Osteoblast (primary cell): ENCODE results near the gene TXNDC11. TPM values are rescaled to one million over a fixed set of nuclear protein-coding genes. Genes with fewer than 3 reads are reported as not detected.

Experiments
- DNase-seq: peaks from one replicate; pipeline ENCODE4 v3.0.0; 2011; ENCODE audit warnings: low spot score, mixed read lengths; ENCODE audit not compliant: insufficient read length; ENCODE audit errors: missing footprints
- H2AFZ ChIP-seq: 2 replicates; pipeline ENCODE4 v1.6.0; 2011; ENCODE audit warnings: mild to moderate bottlenecking, low read length
- H3K27ac ChIP-seq: 2 replicates; pipeline ENCODE4 v1.5.1; 2011; ENCODE audit warnings: mild to moderate bottlenecking, low read depth, low read length, moderate library complexity
- H3K27me3 ChIP-seq: 2 replicates; pipeline ENCODE4 v1.6.0; 2012; ENCODE audit warnings: mild to moderate bottlenecking, control low read depth, inconsistent platforms, low read length, moderate library complexity; ENCODE audit not compliant: insufficient read depth
- H3K36me3 ChIP-seq: 2 replicates; pipeline ENCODE4 v1.5.1; 2011; ENCODE audit warnings: mild to moderate bottlenecking, low read length, control low read depth, moderate library complexity; ENCODE audit not compliant: insufficient read depth
- H3K4me1 ChIP-seq: 2 replicates; pipeline ENCODE4 v1.5.1; 2011; ENCODE audit warnings: mild to moderate bottlenecking, low read length, control low read depth, moderate library complexity; ENCODE audit not compliant: insufficient read depth
- H3K4me2 ChIP-seq: 2 replicates; pipeline ENCODE4 v1.6.0; 2011; ENCODE audit warnings: mild to moderate bottlenecking, low read length; ENCODE audit not compliant: insufficient read depth
- H3K4me3 ChIP-seq: fragments of 200-600 bp; sonication (generic); 3 replicates; pipeline ENCODE4 v1.5.1; 2012; ENCODE audit warnings: mild to moderate bottlenecking, low read length, inconsistent platforms; ENCODE audit not compliant: insufficient read depth
- H3K79me2 ChIP-seq: 2 replicates; pipeline ENCODE4 v1.6.0; 2012; ENCODE audit warnings: mild to moderate bottlenecking, low read length, control low read depth, inconsistent platforms; ENCODE audit not compliant: insufficient read depth
- H3K9me3 ChIP-seq: 2 replicates; pipeline ENCODE4 v1.5.1; 2011; ENCODE audit warnings: low read depth, low read length, control low read depth
- H4K20me1 ChIP-seq: 2 replicates; pipeline ENCODE4 v1.6.0; 2012; ENCODE audit warnings: mild to moderate bottlenecking, low read length, control low read depth; ENCODE audit not compliant: insufficient read depth
- CTCF ChIP-seq: IDR thresholded peaks from 2 replicates; pipeline ENCODE4 v1.5.1; 2011; ENCODE audit warnings: mild to moderate bottlenecking, low read depth, low read length, moderate library complexity; ENCODE audit errors: extremely low read depth
- total RNA-seq: library from RNA; depleted of rRNA; stranded (reverse); fragments of >200 nt; gene quantifications from 2 replicates; pipeline ENCODE4 v1.2.3, GENCODE V29; 2012

Gene TXNDC11
- total RNA-seq, 1 donor = 26.1 TPM

DNA sequence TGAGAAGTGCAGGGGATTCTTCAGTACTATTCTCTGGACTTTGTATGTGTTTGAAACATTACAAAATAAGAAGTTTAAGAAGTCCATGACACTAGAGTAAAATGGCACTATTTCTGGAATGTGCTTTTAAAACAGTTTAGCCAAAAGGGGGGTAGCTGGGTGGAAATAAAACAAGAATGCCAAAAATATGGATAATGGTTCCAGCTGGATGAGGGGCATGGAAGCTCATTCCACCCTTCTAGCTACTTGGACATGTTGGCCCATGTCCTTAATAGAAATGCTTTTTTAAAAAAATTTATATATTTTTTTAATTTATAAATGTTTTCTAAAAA, 41.3 kb upstream of the TXNDC11 start:
- no peak for TF ChIP-seq CTCF
- Histone ChIP-seq H3K27ac (peak overlapping the region; percentile 79), H3K4me1 (peaks cover 24% of the 10 kb centered on the region), H3K27me3 (no peaks in the 10 kb centered on the region), H3K9me3 (no peaks in the 10 kb centered on the region), H3K36me3 (peaks cover 15% of the 10 kb centered on the region), H3K4me2 (peak overlapping the region; percentile 79), H3K79me2 (peaks cover 88% of the 10 kb centered on the region), H2AFZ (no peak overlapping the region), H4K20me1 (peaks cover 2% of the 10 kb centered on the region), H3K4me3 (peak overlapping the region; percentile 52)
- no peak for DNase-seq

GRCh38 chr16:11783319-11784037, 40.8 kb upstream of the TXNDC11 start:
- Histone ChIP-seq H3K4me2 (peak overlapping the region; percentile 79), H3K79me2 (peaks cover 83% of the 10 kb centered on the region), H4K20me1 (no peaks in the 10 kb centered on the region), H3K4me1 (peaks cover 24% of the 10 kb centered on the region), H3K4me3 (peak overlapping the region; percentile 52), H2AFZ (no peak overlapping the region), H3K9me3 (no peaks in the 10 kb centered on the region), H3K27me3 (no peaks in the 10 kb centered on the region), H3K27ac (peak overlapping the region; percentile 79), H3K36me3 (peaks cover 18% of the 10 kb centered on the region)
- DNase-seq = no peak
- no peak for TF ChIP-seq CTCF

DNA sequence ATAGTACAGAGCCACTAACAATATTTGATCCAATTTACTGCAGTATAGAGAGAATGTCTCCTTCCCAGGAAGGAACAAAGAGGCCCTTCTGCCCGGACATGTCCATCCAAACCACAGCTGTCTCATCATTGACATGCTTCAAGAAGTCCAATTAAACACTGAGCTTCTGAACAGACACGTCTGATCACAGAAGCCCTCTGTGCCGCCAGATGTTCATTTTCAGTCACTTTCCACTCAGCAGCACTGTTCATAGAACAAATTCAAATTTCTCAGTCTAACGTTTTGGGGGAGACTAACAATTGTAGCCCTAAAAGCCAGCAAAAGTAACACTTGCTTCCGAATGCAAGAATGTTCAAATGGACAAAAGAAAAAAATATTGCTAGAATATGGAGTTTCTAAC, 39.1 kb upstream of the TXNDC11 start:
- no peak for DNase-seq
- Histone ChIP-seq H4K20me1 (no peaks in the 10 kb centered on the region), H3K79me2 (peaks cover 75% of the 10 kb centered on the region), H3K36me3 (peaks cover 29% of the 10 kb centered on the region), H2AFZ (no peak overlapping the region), H3K27ac (peak overlapping the region; percentile 79), H3K4me3 (no peak overlapping the region), H3K9me3 (no peaks in the 10 kb centered on the region), H3K4me2 (peak overlapping the region; percentile 79), H3K4me1 (peaks cover 24% of the 10 kb centered on the region), H3K27me3 (no peaks in the 10 kb centered on the region)
- TF ChIP-seq CTCF = no peak

GRCh38 chr16:11780991-11781680, 38.5 kb upstream of the TXNDC11 start:
- Histone ChIP-seq H2AFZ (no peak overlapping the region), H3K4me2 (no peak overlapping the region), H4K20me1 (no peaks in the 10 kb centered on the region), H3K27ac (no peak overlapping the region), H3K79me2 (peaks cover 72% of the 10 kb centered on the region), H3K4me3 (no peak overlapping the region), H3K27me3 (no peaks in the 10 kb centered on the region), H3K9me3 (no peaks in the 10 kb centered on the region), H3K4me1 (peaks cover 24% of the 10 kb centered on the region), H3K36me3 (peaks cover 35% of the 10 kb centered on the region)
- no peak for DNase-seq
- TF ChIP-seq CTCF = no peak
